ENCODE results near the gene ADCY5.
A peak's percentile ranks its signal among the peaks of the same experiment; 100 is the strongest.

Gene ADCY5

DNA sequence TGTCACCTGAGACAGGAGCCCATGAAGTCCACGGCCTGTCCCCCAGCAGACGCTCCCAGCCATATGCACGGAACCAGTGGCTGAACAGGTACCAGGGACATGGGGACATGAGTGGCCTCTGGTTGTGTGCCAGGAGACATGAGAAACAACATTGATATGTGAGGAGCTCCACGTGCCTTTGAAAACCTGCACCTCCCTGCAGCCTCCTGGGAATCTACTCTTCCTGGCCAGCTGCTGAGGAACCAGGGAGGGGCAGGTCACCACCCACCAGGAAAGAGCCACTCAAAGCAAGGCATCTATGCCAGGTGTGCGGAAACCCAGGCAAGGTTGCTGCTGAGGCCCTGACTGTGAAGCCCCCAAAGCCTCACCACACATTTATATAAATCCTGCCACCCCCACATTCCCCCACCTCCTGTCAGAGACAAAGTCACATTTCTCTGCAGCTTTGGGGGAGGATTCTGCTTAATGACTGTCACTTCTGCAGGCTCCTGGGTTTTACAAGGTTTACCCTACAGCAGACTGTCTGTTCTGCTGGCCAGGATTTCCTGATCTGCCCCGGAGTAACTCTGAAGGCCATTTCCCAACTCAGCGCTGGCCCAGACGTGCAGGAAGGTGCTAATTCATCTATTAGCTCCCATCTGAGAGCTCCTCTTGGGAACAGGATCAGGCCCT lies 110.8 kb downstream of the ADCY5 start:
- no peak for DNase-seq

DNA sequence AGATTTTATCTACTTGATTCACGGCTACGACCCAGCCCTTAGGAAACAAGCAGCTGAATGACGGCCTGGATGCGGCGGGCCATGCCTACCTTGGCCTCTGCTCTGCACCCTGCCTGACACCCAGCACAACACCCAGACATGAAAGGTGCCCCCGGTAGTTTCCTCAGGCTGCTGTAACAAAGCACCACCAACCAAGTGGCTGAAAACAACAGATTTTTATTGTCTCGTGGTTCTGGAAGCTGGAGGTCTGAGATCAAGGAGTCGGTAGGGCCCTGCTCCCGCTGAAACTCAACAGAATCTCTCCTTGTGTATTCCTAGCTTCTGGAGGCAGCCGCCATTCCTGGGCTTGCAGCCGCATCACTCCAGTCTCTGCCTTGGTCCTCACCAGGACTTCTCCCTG lies 111.7 kb downstream of the ADCY5 start:
- DNase-seq, result no peak

DNA sequence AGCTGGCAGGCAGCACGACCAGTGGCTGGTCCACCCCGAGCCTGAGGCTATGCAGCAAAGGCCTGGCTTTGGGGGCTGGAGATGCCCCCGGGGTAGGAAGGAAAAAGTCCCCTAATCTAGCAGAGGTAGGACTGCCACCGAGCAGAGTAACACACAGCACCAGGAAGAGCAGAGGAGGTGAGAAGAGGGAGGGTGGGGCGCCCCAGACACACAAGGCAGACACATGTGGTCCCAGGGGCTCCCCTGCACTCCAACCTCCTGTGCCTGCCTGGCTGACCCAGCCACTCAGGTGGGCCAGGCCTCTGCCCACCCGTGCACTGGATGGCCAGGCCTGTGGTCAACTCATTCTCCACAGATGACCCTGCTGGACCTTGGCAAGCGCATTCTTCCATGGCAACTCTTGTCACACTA lies 112.4 kb downstream of the ADCY5 start:
- DNase-seq, result no peak

DNA sequence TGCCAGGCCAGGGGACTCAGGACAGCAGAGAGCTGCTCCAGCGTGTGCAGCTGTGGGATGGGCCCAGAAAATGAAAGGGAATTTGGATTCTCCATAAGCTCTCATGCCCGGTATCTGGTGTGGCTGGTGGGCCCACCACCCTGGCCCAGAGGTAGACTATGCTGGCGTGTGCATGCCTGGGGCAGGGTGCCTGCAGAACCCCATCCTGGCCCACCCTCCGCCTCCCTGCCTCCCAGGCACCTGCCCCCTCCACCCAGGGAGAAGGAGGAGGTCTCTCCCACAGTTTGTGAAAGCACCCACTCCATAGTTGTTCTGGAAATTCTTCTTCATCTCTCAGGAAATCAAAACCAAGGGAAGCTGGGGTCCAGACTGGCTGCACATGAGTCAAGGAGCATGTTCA lies 112.9 kb downstream of the ADCY5 start:
- DNase-seq, result no peak

DNA sequence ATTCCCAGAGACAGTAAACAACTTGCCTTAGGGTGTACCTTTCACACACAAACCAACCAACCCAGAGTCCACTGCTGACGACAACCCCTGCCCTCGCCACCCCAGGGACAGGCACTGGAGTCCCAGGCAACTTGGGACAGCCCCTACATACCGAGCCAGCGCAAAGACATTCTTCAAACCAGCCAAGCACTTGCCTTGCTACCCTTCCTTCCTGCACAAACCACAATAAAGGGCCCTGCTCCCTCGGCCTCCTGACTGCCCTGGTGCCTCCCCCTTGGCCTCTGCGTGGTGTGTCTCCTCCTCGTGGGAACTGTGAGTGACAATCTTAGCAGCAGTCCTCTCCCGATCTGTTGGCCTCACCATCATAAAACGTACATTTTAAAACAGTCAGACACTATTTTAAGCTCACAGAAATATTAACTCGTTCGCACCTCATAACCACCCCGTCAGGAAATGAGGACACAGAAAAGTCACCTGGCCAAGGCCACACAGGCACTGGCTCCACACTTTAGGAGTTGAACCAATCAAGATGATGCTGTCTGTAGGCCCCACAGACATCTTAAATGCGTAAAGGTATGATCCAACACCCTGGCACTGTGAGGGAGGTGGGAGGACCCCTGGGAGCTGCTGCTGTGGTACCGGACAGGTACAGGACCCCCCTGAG lies 113.8 kb downstream of the ADCY5 start:
- DNase-seq, result no peak

DNA sequence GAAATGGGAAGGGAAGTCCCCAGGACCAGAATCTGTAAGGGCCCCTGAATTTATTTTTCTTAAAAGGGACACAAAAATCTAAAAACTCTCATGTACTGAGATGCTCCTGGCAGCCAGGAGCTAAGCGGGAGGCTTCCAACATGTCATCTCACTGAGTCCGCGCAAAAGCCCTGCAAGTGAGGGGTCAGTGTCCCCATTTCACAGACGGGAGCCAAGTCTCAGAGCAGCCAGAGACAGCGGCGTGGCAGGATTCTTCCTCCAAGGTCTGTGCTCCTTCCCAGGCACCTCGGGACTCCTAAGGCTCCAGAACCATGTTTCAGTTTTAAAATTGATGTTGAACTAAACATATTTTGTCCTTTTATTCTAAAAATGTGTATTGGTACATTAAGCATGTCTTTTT lies 114.8 kb downstream of the ADCY5 start:
- no peak for DNase-seq

DNA sequence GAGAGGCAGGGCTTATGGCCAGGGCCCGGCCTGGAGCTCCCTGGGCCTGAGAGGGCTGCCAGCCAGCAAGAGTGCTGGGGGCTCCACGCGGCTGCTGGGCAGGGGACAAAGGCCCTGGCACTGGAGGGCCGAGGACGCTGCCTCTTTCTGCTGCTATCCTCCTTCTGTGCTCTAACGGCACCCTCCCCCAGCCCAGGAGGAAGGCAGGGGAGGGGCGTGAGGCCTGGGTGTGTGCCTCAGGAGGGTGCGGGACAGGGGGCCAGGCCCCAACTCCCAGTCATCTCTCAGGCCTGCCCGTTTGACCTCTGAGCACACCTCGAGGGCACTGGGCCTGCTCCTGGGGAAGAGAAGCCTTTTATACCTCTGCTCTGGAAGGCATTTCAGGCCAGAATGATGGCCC lies 115.5 kb downstream of the ADCY5 start:
- DNase-seq, result no peak

DNA sequence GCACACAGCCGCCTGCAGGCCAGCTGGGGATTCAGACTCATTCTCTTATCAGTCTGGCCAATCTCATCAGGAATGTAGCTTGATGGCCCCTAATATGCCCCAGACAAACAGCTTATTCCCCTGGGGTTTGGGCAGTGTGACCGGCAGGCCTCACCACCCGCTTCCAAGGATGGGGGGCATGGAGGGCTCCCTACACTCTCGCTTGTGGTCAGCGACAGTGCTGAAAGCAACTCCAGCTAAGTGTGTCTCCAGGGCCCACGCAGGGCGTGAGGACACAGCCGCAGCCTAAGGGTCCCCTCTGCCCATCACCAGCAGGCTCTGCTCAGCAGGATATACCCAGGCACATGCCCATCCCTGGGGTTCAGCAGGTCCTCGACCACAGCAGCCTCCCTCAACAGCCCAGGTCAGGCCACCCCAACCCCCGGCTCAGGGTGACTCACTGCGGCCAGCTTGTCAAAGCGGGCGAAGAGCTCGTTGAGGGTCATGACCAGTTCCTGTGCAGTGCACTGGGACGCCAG lies 116.7 kb downstream of the ADCY5 start:
- no peak for DNase-seq

DNA sequence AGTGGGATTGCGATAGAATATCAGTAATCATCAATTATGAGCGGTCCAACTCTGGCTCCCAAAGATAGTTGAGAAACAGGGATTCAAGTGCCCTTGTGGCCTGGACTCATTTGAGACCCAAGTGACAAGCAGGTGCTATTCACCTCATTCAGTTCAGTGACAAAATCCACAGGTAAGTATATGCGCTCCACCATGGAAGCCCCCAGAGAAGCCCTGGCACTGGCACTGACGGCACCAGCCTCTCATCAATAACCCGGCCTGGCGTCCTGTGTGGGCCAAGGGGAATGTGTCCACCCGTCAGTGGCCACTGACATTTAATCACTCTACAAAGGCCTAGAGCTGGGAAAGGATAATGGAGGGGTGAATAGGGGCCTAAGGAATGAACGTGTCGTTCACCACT lies 117.2 kb downstream of the ADCY5 start:
- no peak for DNase-seq

DNA sequence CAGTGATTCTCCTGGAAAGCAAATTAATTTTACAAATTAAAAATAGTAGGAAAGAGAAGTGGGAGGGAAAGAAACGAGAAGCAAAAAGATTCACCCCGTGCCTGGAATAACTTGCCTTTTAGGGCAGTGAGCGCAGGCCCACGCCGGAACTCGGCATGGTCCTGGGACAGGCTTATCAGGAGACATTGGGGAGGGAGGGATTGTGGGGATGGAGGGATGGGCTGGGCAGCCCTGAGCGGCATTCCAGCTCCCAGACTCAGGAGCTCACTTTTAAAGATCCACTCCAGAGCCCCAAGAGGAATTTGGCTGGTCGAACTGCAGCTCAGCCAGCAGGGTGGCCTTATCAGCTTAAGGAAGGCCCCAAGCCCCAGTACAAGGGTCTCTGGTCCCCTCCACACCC lies 117.9 kb downstream of the ADCY5 start:
- DNase-seq, result no peak

DNA sequence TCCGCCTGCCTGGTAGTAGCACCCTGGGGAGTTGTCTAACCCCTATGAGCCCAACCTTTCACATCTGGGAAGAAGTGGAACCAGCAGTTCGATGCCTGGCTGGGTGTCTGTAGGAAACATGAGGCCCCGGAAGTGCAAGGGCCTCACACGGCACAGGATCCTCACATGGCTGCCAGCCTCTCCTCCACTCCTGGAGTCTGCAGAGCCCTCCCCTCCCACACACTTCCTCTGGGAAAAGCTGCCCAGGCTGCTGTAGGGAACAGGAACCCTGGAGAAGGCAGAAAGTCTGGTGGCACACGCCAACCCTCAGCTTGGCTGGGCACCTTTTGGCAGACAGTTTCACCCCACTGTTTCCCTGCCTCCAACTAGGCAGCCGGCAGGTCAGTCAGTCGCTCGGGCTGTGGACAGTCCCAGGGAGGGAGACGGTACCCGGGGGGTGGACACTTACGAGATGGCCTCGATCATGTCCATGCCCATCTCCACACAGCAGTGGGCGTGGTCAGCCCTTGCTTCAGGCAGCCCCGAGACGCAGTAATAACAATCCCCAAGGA lies 118.4 kb downstream of the ADCY5 start:
- no peak for DNase-seq

DNA sequence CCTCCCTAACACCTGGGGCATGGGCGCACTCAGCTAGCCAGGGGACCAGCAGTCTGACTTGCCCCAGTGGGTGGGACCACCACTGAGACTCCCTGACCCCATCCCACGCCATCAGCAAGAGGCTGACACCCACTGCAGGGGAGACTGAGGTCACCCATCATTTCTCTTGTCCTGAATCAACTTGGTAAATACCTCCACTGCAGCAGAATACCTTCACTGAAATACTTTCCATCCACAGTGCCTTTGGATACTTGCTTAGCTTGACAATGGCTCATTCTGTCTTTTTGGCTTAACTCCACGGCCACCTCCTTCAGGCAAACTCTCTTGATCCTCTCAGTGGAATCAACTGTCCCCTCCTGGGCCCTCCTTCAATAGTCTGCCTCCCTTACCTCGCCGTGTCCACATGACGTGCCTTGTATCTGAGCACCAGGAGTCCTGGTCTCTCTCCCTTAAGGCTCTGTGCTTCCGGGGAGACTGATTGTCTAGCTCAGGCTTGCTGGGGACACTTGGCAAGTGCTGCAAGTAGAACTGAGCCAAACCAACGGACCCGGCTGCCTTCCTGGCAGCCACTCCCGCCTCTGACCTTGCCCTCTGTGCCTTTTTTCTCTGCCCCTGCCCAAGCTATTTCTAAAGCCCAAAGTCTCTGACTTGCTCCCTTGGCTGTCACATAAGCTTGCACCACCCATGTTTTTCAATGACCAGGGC lies 119.1 kb downstream of the ADCY5 start:
- no peak for DNase-seq

DNA sequence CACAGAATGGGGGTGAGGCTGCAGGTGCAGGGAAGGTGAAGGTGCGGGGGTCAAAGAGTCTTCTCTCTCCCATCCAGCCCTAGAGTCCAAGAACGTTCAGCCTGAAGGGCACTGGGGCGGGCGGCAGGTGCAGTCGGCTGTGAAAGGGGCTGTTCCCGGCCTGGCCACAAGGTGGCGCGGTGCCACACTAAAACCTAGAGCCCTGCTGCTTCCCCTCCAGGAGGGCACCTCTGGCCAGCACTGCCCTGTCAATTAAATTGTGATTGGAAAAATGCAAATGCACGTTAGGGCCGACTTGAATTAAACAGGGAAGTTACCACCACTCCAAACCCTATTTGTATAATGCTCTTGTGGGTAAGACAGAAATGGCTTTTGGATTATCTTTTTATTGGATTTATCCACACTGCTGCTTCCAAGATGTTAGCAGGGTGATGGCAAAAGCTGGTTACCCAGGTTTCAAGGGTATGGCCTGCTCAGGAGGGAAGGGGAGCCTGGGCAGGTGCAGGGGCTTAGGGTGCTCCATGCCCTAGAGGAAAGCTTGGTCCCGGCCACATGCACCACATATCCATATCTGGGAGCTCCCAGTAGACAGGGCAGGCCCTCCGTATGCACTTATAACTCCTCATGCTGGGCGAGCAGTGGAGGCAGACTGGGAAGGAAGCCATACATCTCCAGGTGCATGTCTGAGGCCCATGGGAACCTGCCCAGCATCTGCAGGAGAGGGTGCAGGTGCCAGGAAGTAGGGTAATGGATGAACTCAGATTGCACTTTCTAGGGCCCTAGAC lies 119.8 kb downstream of the ADCY5 start:
- peak; percentile 47 to 57 (median 51) for DNase-seq

DNA sequence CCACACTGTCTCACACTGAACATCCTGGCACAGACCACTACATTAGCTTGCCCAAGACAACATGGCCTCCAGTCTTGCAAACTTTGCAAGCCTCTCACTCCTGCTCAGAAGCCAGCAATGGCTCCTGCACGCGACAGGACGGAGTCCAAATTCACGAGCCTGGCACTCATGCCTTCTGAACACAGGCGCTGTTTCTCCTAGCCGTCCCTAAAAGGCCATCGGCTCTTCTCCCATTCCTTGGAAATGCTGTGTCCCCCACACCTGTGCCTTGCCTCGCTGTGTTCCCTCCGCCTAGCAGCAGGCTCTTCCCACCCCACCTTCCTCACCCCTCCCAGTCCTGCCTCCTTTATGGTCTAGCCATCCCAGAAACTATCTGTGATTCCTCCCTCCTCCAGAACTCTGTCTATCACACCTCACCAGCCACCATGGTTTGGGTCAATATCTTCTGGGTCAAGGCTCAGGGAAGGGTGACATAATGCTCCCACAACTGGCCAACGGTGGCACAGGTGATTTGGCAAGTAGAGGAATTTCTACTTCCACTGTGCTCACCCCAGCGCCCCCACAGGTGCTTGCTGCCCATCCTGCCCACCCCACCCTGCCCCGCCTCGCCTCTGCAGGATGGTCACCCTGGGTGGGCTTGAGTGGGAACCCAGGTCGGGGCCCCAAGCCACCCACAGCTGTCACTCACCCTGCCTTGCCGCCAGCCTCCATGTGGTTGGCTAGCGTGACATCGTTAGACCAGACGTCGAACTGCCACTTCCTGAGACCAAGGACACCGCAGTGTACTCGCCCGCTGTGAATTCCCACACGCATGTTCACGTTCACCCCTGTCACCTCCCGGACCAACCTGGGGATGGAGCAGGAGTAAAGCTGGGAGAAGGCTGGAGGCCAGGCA lies 120.7 kb downstream of the ADCY5 start:
- no peak for DNase-seq

DNA sequence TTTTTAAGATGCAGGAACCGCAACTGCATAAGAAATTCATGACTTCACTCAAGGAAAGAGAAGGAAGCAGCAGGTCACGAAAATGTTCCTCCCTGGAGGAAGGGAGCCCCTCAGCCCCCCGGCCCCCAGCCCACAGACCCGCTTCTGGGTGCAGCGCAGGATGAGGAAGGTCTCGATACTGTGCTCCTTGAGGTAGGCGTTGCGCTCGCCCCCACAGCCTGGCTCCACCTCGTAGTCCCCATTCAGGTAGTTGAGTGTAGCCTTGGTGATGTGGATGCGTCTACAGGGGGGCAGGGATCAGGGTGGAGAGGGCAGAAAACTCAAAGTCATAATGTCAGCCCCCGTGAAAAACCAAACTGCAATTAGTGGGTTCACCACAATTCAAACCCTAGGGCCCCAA lies 121.4 kb downstream of the ADCY5 start:
- DNase-seq, result no peak

DNA sequence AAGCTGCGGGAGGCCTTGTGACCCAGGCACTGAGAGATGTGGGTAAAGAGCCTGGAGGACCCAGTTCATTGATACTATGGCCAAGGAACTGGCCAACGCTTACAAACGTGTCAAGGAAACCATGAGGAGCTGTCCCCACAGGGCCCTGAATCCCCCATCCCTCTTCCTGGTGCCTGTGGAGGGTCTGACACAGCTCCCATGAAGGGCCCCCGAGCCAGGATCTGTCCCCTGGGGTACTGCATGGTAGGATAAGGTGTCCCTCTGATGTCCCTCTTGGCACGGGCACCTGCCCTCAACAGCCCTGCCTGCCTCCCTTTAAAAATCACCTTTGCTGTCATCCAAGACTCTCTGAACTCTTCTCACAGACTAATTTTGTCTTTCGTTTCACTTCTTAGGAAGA lies 122.4 kb downstream of the ADCY5 start:
- DNase-seq, result no peak

DNA sequence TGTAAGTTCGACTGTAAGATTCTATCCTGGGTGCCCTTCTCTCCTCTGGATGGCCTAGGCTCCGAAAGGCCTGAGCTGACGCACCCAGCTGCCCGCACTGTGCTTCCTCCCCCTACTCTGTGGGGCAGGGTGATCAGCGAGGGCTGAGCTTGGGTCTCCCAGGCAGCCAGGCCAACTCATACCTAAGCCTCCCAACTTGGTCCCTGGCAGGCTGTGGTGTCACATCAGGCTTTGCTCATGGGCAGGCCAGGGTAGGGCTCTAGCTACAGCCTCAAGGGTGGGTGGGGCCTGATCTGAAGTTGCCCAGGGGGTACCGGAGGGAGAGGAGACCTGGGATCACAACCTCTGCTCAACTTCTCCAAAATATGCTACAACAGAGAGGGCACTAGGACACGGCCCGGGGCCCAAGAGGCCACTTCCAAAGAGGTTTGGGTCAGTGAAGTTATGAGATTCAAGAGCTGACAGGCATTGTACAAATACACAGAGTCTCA lies 123.1 kb downstream of the ADCY5 start:
- DNase-seq, result no peak

DNA sequence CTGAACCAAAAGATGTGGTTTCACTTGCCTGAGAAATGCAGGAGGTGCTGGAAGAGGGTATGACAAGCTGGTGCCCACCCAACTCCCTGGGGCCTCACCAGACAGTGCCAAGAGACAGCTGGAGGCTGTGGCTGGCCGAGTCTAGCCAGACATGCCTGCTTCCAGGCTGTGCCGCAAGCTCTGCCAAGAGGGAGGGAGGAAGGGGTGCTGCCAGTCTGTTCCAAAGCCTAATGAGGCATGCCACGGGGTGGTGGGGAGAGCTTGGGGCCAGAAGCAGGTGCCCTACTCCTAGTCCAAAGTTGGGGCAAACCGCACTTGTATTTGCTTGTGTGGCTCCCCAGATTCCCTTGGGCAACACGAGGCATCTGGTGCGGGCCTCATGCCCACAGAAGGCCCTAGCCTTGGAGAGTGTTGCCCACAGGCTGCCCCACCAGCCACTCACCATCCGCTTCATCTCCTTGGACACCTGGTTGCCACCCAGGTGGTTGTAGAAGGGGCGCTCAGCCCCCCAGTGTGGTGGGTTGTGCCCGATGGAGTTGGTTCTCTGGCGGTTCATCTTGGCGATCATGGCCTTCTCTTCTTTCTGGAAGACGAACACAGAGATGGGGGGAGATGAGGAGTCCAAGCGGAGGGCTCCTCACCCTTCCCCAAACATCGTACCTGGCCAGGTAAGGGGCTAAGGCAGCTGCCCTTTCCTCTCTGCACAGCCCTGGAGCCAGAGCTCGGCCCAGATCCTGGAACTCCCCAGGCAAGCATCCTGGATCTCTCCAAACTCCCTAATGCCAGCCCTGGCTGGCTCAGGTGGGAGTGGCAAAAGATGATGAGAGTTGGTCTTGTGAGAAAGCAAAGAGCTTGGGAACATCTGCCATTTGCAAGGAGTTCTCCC lies 123.8 kb downstream of the ADCY5 start:
- DNase-seq, result no peak

DNA sequence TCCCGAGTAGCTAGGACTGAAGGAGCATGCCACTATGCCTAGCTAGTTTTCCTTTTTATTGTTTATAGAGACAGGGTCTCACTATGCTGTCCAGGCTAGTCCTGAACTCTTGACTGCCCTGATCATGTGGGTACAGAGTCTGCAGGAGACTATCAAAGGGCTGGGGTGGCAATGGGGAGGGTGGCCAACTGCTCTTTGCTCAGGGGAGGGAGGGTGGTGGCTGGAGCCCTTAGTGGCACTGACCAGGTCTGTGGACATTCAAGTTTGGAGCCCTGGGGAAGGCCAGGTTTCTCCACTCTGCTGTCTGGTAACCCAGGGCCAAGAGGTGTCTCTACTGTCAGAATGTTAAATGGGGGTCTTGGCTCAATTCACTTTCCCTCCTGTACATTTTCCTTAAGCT lies 125.1 kb downstream of the ADCY5 start:
- DNase-seq, result no peak

DNA sequence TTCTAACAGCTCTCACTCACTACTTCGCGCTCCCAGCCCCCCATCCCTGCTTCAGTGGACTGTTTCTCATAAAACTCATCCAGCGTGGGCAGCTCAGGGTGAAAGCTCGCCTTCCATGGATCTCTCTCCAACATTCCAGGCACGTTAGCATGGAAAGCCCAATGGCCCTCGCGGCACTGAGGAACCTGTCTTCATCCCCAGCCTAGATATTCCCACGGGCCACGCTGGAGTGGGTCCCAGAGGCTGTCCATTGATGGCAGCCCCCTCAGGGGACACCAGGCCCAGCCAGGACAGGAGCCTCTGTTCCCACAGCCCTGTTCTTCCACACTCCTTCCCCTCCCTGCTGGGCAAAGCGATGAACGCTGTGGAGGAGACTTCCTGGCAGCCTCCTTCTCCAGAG lies 126.0 kb downstream of the ADCY5 start:
- DNase-seq, result no peak

DNA sequence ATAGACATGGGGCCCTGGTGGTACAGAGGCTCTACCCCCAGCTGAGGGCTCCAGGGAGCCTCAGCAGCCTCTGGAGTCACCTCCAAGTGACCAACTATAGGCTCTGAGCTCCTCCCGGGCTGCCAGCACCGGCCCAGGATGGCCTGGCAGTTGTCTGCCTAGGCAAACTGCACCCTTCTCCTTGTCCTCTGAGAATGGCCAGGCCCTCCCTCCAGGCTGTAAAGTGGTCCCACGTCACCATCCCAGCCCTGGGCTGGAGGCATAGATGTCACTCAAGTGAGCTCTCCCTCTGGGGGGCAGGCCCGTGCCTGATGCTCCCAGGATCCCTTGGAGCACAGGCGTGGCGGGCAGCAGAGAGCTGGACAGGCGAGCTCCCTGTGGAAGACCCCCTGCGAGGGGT lies 127.1 kb downstream of the ADCY5 start:
- no peak for DNase-seq
